OCI-LY1 (cell line): ENCODE measurements around the gene LRRC31.

Experiments
- H2AFZ ChIP-seq: fragments of 200-600 bp; sonication (generic), shearing (Covaris generic); 2 replicates; pipeline ENCODE4 v1.6.0; 2014; ENCODE audit warnings: antibody characterized with exemption, mild to moderate bottlenecking, low read length
- H3F3A ChIP-seq: fragments of 200-600 bp; sonication (generic), shearing (Covaris generic); 2 replicates; pipeline ENCODE4 v1.6.0; 2014; ENCODE audit warnings: mild to moderate bottlenecking, antibody characterized with exemption, low read length, moderate library complexity; ENCODE audit not compliant: insufficient read depth
- H3K27ac ChIP-seq: fragments of 200-600 bp; sonication (generic); 2 replicates; pipeline ENCODE4 v1.5.1; 2014; ENCODE audit warnings: low read length, mixed run types, mild to moderate bottlenecking, low read depth; ENCODE audit not compliant: poor library complexity, severe bottlenecking
- H3K27me3 ChIP-seq: fragments of 200-600 bp; sonication (generic); 2 replicates; pipeline ENCODE4 v1.6.0; 2014; ENCODE audit warnings: antibody characterized with exemption, mild to moderate bottlenecking, low read length, moderate library complexity; ENCODE audit not compliant: insufficient read depth
- H3K36me3 ChIP-seq: fragments of 200-600 bp; sonication (generic); 2 replicates; pipeline ENCODE4 v1.6.1; 2014; ENCODE audit warnings: mild to moderate bottlenecking, antibody characterized with exemption, low read length, moderate library complexity, mixed read lengths; ENCODE audit not compliant: insufficient read depth
- H3K4me1 ChIP-seq: fragments of 200-600 bp; sonication (generic); 2 replicates; pipeline ENCODE4 v1.5.1; 2014; ENCODE audit warnings: mild to moderate bottlenecking, low read length, moderate library complexity; ENCODE audit not compliant: insufficient read depth, severe bottlenecking
- H3K4me2 ChIP-seq: fragments of 200-600 bp; sonication (generic), shearing (Covaris generic); 2 replicates; pipeline ENCODE4 v1.6.1; 2014; ENCODE audit warnings: low read length
- H3K4me3 ChIP-seq: fragments of 200-600 bp; sonication (generic); 2 replicates; pipeline ENCODE4 v1.5.1; 2014; ENCODE audit warnings: low read length, low read depth, mild to moderate bottlenecking, mixed read lengths; ENCODE audit not compliant: poor library complexity, severe bottlenecking
- H3K79me2 ChIP-seq: fragments of 200-600 bp; shearing (Covaris generic); 2 replicates; pipeline ENCODE4 v1.6.1; 2016; ENCODE audit warnings: mixed run types, low read length, mixed read lengths; ENCODE audit not compliant: insufficient read depth
- H3K9ac ChIP-seq: fragments of 200-600 bp; sonication (generic), shearing (Covaris generic); 2 replicates; pipeline ENCODE4 v1.6.1; 2014; ENCODE audit warnings: mild to moderate bottlenecking, low read length, mixed read lengths
- H3K9me2 ChIP-seq: fragments of 200-600 bp; sonication (generic), shearing (Covaris generic); 2 replicates; pipeline ENCODE4 v1.6.1; 2014; ENCODE audit warnings: low read depth, mild to moderate bottlenecking, low read length, mixed read lengths
- H3K9me3 ChIP-seq: fragments of 200-600 bp; shearing (Covaris generic); 2 replicates; pipeline ENCODE4 v1.6.1; 2014; ENCODE audit warnings: low read length, mixed read lengths
- H4K20me1 ChIP-seq: fragments of 200-600 bp; sonication (generic), shearing (Covaris generic); 2 replicates; pipeline ENCODE4 v1.6.0; 2016; ENCODE audit warnings: mild to moderate bottlenecking, low read length; ENCODE audit not compliant: insufficient read depth
- EZH2 ChIP-seq: fragments of 200-600 bp; sonication (generic), shearing (Covaris generic); IDR thresholded peaks from 2 replicates; pipeline ENCODE4 v1.8.0; 2017; ENCODE audit warnings: borderline replicate concordance, mixed run types, mild to moderate bottlenecking, antibody characterized with exemption, low read length, moderate library complexity, mixed read lengths
- TF ChIP-seq, protein P1 (sequence below): fragments of 200-600 bp; sonication (generic), shearing (Covaris generic); IDR thresholded peaks from 2 replicates; pipeline ENCODE4 v1.5.1; 2017; ENCODE audit warnings: mild to moderate bottlenecking, antibody characterized with exemption, low read length, moderate library complexity, mixed read lengths

The LRRC31 gene

DNA sequence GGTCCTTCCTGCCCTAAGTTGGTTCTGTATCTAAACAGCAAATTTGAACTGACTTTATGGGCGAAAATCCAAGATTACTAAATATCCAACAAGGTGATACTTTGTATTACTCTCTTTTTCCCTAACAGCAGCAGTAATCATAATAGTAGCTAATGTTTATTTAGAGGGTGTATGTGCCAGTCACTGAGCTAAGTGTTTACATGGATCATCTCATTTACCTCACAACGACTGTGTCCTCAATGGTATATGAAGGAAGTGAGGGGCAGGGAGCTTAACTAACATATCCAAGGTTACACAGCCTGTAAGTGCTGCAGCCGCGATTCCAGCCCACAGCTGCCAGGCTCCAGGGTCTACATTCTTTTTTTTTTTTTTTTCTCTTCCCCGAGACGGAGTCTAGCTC is 46.8 kb downstream of the LRRC31 start:
- no peaks in the 10 kb centered on the region for H3K9me2 ChIP-seq
- H3K4me3 ChIP-seq, result no peak overlapping the region
- no peaks in the 10 kb centered on the region for H3K36me3 ChIP-seq
- H4K20me1 ChIP-seq, result no peaks in the 10 kb centered on the region
- no peaks in the 10 kb centered on the region for H3F3A ChIP-seq
- H3K9me3 ChIP-seq, result no peaks in the 10 kb centered on the region
- H3K79me2 ChIP-seq, result no peaks in the 10 kb centered on the region
- H3K27me3 ChIP-seq, result no peaks in the 10 kb centered on the region; the same call in 1 of the 2 replicates
- H3K27ac ChIP-seq, result no peak overlapping the region
- no peak for TF ChIP-seq EZH2
- TF ChIP-seq, protein P1, sequence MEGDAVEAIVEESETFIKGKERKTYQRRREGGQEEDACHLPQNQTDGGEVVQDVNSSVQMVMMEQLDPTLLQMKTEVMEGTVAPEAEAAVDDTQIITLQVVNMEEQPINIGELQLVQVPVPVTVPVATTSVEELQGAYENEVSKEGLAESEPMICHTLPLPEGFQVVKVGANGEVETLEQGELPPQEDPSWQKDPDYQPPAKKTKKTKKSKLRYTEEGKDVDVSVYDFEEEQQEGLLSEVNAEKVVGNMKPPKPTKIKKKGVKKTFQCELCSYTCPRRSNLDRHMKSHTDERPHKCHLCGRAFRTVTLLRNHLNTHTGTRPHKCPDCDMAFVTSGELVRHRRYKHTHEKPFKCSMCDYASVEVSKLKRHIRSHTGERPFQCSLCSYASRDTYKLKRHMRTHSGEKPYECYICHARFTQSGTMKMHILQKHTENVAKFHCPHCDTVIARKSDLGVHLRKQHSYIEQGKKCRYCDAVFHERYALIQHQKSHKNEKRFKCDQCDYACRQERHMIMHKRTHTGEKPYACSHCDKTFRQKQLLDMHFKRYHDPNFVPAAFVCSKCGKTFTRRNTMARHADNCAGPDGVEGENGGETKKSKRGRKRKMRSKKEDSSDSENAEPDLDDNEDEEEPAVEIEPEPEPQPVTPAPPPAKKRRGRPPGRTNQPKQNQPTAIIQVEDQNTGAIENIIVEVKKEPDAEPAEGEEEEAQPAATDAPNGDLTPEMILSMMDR, result no peak
- H3K4me2 ChIP-seq, result no peak overlapping the region
- no peaks in the 10 kb centered on the region for H3K4me1 ChIP-seq
- no peak overlapping the region for H2AFZ ChIP-seq
- no peak overlapping the region for H3K9ac ChIP-seq

DNA sequence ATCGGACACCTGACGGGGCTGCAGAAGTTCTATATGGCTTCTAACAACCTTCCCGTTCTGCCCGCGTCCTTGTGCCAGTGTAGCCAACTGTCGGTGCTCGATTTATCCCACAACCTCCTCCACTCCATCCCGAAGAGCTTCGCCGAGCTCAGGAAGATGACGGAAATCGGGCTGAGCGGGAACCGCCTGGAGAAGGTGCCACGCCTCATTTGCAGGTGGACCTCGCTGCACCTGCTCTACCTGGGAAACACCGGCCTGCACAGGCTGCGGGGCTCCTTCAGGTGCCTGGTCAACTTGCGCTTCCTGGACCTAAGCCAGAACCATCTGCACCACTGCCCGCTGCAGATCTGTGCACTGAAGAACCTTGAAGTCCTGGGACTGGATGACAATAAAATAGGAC is 47.2 kb downstream of the LRRC31 start:
- Histone ChIP-seq H4K20me1 (no peaks in the 10 kb centered on the region), H3K27ac (no peak overlapping the region), H3K4me3 (no peak overlapping the region), H3K4me2 (no peak overlapping the region), H3K27me3 (no peaks in the 10 kb centered on the region; the same call in 1 of the 2 replicates), H3F3A (no peaks in the 10 kb centered on the region), H2AFZ (no peak overlapping the region), H3K4me1 (no peaks in the 10 kb centered on the region), H3K36me3 (no peaks in the 10 kb centered on the region), H3K9me3 (no peaks in the 10 kb centered on the region), H3K9me2 (no peaks in the 10 kb centered on the region), H3K9ac (no peak overlapping the region), H3K79me2 (no peaks in the 10 kb centered on the region)
- TF ChIP-seq, protein P1, result no peak
- TF ChIP-seq EZH2, result no peak

- no peaks in the 10 kb centered on the region for H3K79me2 ChIP-seq
- no peaks in the 10 kb centered on the region for H3F3A ChIP-seq
- no peak overlapping the region for H3K27ac ChIP-seq
- TF ChIP-seq, protein P1, result no peak
- no peak for TF ChIP-seq EZH2
- H3K9me2 ChIP-seq, result no peaks in the 10 kb centered on the region
- H3K4me2 ChIP-seq, result no peak overlapping the region
- no peaks in the 10 kb centered on the region; the same call in 1 of the 2 replicates for H3K27me3 ChIP-seq
- no peaks in the 10 kb centered on the region for H3K4me1 ChIP-seq
- no peaks in the 10 kb centered on the region for H4K20me1 ChIP-seq
- no peaks in the 10 kb centered on the region for H3K9me3 ChIP-seq
- no peak overlapping the region for H3K9ac ChIP-seq
- no peak overlapping the region for H2AFZ ChIP-seq
- no peaks in the 10 kb centered on the region for H3K36me3 ChIP-seq
- H3K4me3 ChIP-seq, result no peak overlapping the region
Observed at GRCh38 chr3:169822091-169822490, 47.6 kb downstream of the LRRC31 start.
